OCI-LY3 (cell line): ENCODE measurements around the gene WDR19.

Experiments used
- EZH2phosphoT487 ChIP-seq: fragments of 200-600 bp; shearing (Covaris generic); IDR thresholded peaks from 2 replicates; pipeline ENCODE4 v1.6.1; 2018; ENCODE audit warnings: antibody characterized with exemption, mixed run types, low read depth
- TF ChIP-seq, protein P1 (sequence below): fragments of 200-600, 300-600 bp; sonication (generic); IDR thresholded peaks from 2 replicates; pipeline ENCODE4 v1.5.1; 2014; ENCODE audit warnings: antibody characterized with exemption, low read length, low read depth

DNA sequence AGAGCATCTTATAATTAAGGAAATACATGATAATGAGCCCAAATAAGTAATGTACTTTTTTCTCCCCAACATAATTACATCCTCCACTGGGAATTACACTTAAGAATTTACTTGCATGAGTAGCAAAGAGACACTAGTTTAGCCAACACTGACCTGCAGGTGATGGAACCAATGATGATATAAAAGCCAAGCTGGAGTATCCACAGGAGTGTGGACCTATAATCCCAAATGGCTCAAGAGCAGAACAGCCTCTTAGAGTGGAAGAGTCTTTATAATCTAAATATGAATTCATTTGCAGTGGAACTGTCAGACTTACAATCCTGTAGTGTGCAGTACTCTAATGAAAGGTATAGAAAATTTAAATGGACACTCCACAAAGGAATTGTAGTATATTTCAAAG lies 22.2 kb downstream of the WDR19 start:
- TF ChIP-seq, protein P1, sequence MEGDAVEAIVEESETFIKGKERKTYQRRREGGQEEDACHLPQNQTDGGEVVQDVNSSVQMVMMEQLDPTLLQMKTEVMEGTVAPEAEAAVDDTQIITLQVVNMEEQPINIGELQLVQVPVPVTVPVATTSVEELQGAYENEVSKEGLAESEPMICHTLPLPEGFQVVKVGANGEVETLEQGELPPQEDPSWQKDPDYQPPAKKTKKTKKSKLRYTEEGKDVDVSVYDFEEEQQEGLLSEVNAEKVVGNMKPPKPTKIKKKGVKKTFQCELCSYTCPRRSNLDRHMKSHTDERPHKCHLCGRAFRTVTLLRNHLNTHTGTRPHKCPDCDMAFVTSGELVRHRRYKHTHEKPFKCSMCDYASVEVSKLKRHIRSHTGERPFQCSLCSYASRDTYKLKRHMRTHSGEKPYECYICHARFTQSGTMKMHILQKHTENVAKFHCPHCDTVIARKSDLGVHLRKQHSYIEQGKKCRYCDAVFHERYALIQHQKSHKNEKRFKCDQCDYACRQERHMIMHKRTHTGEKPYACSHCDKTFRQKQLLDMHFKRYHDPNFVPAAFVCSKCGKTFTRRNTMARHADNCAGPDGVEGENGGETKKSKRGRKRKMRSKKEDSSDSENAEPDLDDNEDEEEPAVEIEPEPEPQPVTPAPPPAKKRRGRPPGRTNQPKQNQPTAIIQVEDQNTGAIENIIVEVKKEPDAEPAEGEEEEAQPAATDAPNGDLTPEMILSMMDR, result no peak
- no peak for TF ChIP-seq EZH2phosphoT487
